NCI-H446 (cell line): Measurements from ENCODE around the gene KRT34.
"Not testable (repeated sequence)": the region's sequence is repeated elsewhere in the genome, so short reads cannot be mapped to it uniquely, and the experiment has no call there.

Experiments
- DNase-seq, 2 experiments: peaks; one replicate each; lab custom pipeline; 2025; lab: John Stamatoyannopoulos, UW

KRT34 gene

DNA sequence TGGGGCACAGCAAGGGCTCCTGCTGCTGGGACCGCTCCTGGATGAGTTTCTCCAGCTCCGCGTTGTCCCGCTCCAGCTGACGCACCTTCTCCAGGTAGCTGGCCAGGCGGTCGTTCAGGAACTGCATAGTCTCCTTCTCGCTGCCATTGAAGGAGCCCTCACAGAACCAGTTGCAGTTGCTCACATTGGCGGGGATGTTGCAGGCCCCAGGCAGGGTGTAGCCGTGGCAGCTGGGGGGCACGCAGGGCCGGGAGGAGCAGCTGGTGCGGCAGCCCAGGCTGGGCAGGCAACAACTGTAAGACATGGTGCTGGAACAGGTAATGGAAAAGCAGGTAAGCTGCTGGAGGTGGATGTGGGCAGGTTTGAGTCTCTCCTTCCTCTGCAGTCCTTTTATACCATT is at the start of gene KRT34:
KRT34 (minus strand) TSS at position 364 of the 400 bp plus-strand sequence; CDS start at position 304, 60 bp downstream.
- DNase-seq = not testable (repeated sequence)

- not testable (repeated sequence) for DNase-seq
These were observed 48.3 kb upstream of the KRT34 start for GRCh38 chr17:41430376-41430775.

GRCh38 chr17:41429667-41430066 is 47.6 kb upstream of the KRT34 start:
- DNase-seq = no peak

- no peak for DNase-seq
These were observed 46.6 kb upstream of the KRT34 start for GRCh38 chr17:41428591-41429291.

- DNase-seq = no peak
These were observed 42.1 kb upstream of the KRT34 start, which contains the start of gene KRT37 for GRCh38 chr17:41424111-41424635. TSS of gene KRT37 (minus strand) at chr17:41424585. CDS start at chr17:41424523, 62 bp downstream.

DNA sequence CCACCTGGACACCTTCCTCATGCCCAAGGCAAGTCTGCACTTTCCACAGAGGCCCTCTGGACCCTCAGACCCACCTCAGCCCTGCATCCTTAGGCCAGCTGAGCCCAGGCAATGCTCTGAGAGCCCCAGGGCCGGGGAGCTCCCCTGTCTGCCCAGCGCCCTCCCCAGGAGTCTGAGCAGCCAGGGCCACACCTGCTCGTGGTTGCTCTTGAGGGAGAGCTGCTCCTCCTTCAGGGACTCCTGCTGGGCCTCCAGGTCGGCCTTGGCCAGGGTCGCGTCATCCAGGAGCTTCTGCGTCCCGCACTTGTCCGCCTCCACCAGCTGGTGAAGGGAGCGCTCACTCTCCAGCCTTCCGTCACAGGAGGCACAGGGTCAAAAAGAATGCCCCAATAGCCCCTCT is 40.5 kb upstream of the KRT34 start:
- not testable (repeated sequence) for DNase-seq

- DNase-seq = no peak
These were observed 39.5 kb upstream of the KRT34 start for GRCh38 chr17:41421617-41422016.

GRCh38 chr17:41421116-41421515 is 39.0 kb upstream of the KRT34 start:
- DNase-seq = no peak

- DNase-seq = no peak
These were observed 38.0 kb upstream of the KRT34 start for GRCh38 chr17:41420134-41420533.

DNA sequence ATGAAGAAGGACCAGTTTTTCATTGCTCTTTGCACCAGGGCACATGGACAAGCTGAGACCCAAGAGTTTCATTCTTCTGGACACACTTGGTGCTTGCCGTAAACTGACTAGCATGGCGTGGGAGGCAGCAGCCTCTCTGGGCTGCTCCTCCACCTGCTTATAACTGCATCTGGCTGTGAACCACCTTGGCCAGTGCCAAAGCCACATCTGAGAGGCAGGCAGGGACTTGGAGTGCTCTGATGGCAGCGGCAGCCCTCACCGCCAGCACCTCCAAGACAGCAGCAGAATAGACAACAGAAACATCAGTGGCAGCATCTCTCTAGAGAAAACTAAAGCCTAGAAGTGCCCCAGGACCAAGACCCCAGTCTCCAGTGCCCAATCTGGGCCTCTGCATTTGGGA is 37.6 kb upstream of the KRT34 start:
- DNase-seq = no peak

GRCh38 chr17:41418116-41418860 is 36.2 kb upstream of the KRT34 start:
- DNase-seq = no peak

GRCh38 chr17:41417576-41418015 is 35.5 kb upstream of the KRT34 start:
- no peak for DNase-seq

GRCh38 chr17:41417127-41417526 is 35.0 kb upstream of the KRT34 start:
- DNase-seq = no peak

GRCh38 chr17:41416479-41416878 is 34.4 kb upstream of the KRT34 start:
- no peak for DNase-seq

DNA sequence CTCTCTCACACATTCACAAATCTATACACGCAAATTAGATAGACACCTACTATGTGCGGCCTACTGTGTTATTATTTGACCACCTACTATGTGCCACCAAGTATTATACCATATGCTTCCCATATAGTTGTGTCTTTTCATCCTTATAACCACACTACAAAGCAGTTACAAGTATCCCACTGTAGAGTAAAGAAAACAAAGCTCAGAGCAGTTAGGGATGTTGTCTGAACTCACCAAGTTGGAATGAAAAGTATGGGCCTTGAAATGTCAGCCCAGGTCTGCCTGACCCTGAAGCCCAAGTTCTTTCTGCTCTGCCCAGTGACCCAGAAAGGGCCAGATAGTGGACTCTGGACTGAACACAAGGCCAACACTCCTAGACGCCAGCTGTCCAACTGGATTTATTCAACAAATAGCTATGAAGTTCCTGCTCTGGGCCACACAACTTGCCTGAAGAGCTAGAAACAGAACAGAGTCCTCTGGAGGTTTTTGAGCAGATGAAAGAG is 33.8 kb upstream of the KRT34 start:
- no peak for DNase-seq

GRCh38 chr17:41415411-41415810 is 33.3 kb upstream of the KRT34 start:
- no peak for DNase-seq

GRCh38 chr17:41413982-41414381 is 31.9 kb upstream of the KRT34 start:
- DNase-seq = no peak

DNA sequence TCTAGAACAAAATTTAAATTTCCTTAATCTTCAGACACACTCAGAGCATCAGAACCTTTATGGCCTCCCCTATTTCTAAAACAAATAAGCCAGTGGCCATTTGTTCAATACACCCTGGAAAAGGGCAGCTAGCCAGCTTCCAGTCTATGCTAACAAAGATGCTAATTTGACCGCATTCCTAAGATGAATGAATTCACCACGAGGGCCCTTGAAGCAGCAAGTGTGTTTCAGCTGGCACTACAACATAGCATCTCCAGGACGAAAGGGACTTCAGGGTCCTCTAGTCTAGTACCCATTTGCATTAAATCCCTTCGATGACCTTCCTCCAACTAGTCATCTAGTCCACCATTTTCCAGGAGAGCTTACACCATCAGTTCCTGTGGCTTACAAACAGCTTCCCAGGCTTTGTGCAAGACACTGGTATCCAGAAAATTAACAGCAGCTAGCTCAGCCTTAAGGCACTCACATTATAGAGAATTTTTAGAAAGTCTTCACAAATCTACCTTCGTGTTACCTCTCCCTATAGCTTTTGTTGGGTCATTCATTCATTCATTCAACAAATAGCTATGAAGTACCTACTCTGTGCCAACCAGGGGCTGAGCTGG is 31.3 kb upstream of the KRT34 start:
- no peak for DNase-seq

DNA sequence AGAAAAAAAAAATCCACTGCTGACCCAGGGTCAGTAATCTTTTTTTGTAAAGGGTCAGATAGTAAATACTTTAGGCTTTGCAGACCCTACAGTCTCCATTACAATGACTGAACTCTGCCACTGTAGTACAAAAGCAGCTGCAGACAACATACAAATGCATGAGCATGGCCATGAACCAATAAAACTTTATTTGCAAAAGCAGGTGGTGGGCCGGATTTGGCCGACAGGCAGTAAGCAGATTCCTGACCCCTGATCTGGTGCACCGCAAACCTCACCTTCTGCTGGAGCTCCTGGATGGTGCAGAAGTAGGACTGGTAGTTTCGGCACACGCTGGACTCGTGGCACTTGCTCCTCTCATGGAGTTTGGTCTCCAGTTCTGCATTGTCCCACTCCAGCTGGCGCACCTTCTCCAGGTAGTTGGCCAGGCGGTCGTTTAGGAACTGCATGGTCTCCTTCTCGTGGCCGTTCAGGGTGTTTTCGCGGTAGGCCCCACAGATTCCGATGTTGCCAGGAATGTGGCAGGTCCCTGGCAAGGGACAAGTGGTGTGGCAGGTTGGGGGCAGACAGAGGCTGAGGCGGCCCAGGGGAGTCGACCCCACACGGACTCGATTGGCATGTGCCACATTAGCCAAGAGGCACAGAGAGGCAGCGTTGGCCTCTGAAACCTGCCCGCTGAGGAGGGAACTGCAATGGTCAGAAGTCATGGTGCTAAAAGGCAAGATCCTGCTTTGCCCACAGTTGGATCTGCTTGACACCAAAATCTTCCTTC is 29.1 kb upstream of the KRT34 start:
- no peak for DNase-seq

GRCh38 chr17:41407226-41407625 is 25.1 kb upstream of the KRT34 start:
- no peak for DNase-seq

DNA sequence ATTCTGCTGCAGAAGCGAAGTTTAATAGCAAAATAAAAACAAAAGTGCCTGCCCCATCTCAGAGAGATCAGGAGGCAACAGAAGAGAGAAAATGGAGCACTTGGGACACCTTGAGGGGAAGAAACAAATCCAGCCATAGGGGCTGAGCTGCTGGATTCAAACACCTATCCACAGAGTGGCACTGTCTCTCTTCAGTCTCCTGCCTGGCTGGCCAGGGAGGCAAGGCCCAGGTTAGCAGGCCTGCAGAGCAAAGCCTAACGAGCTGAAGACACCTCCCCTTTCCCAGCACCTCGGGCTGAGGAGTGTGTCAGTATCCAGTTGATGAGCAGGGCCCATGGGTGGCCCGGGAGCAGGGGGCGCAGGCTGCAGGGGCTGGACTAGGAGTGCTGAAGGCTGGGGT is 24.1 kb upstream of the KRT34 start:
- DNase-seq = no peak
